ENCODE measurements around the gene SLCO3A1.

The SLCO3A1 gene

DNA sequence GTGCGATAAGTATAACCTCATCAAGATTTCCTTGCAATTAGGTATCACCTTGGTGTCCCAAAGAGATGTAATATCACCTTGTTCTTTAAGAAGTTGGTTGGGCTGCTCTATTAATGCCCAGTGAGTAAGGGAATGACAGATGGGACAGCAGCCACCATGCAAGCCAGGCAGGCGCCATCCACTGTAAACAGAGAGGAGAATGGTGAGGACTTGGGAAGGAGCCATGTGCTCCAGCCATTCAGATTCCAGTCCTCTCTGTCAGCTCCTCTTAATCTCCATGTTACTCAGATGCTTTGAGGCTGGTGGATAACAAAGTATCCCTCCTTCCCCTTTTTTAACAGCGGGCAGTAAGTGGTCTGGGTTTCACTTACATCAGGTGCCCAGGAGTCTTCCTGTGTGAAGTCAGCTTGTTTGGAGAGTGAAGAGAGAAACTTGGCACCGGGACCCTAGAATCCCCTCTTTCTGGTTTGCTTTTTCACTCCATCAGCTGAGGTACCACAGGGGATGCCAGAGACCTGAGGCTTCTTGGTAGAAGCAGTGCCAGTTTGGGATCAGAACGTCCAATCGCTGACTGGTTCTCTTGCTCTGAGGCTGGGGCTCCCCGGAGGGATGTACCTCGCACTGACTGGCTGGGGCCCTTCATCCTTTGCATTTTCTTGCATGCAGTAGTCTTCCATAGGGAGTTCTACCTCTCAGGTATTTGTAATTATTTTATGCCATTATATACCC, 29.5 kb downstream of the SLCO3A1 start:
- TF ChIP-seq, protein P1, sequence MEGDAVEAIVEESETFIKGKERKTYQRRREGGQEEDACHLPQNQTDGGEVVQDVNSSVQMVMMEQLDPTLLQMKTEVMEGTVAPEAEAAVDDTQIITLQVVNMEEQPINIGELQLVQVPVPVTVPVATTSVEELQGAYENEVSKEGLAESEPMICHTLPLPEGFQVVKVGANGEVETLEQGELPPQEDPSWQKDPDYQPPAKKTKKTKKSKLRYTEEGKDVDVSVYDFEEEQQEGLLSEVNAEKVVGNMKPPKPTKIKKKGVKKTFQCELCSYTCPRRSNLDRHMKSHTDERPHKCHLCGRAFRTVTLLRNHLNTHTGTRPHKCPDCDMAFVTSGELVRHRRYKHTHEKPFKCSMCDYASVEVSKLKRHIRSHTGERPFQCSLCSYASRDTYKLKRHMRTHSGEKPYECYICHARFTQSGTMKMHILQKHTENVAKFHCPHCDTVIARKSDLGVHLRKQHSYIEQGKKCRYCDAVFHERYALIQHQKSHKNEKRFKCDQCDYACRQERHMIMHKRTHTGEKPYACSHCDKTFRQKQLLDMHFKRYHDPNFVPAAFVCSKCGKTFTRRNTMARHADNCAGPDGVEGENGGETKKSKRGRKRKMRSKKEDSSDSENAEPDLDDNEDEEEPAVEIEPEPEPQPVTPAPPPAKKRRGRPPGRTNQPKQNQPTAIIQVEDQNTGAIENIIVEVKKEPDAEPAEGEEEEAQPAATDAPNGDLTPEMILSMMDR (IDR thresholded peaks at IDR 0.05; ENCODE audit: borderline replicate concordance, control extremely low read depth, extremely low read depth, insufficient read depth, missing control alignments) = no peak
- in situ Hi-C loops (cut with MboI; ENCODE audit: low sequenced_read_pairs, unreplicated experiment) = no loop called here
- DNase-seq (ENCODE audit: low spot score) = no peak

- no peak for DNase-seq (ENCODE audit: low spot score)
- in situ Hi-C loops (cut with MboI; ENCODE audit: low sequenced_read_pairs, unreplicated experiment) = no loop called here
- TF ChIP-seq, protein P1 (IDR thresholded peaks at IDR 0.05; ENCODE audit: borderline replicate concordance, control extremely low read depth, extremely low read depth, insufficient read depth, missing control alignments) = no peak
Measured at GRCh38 chr15:91884606-91885005, 31.1 kb downstream of the SLCO3A1 start.

DNA sequence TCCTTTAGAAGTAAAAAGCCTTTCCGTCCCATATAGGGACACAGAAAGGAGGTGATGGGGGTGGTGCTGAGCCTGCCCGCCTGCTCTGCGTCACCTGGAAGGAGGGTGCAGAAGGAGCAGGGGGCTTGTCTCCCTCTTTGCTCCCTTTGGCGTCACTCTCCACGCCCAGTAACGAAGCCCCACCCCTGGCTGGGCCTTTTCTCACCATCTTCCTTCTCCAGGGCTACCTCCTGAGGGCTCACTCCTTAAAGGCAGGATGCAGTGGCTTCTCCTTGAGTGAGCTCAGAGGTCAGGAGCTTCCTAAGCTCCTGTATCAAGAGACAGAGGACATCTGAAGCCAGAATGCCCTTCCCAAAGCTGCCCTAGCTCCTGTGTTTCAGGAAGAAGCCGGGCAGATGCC, 31.5 kb downstream of the SLCO3A1 start:
- TF ChIP-seq, protein P1 (IDR thresholded peaks at IDR 0.05; ENCODE audit: borderline replicate concordance, control extremely low read depth, extremely low read depth, insufficient read depth, missing control alignments) = no peak
- in situ Hi-C loops (cut with MboI; ENCODE audit: low sequenced_read_pairs, unreplicated experiment) = no loop called here
- no peak for DNase-seq (ENCODE audit: low spot score)

GRCh38 chr15:91885714-91886270, 32.3 kb downstream of the SLCO3A1 start:
- no peak for DNase-seq (ENCODE audit: low spot score)
- TF ChIP-seq, protein P1 (IDR thresholded peaks at IDR 0.05; ENCODE audit: borderline replicate concordance, control extremely low read depth, extremely low read depth, insufficient read depth, missing control alignments) = no peak
- in situ Hi-C loops (cut with MboI; ENCODE audit: low sequenced_read_pairs, unreplicated experiment) = no loop called here

- TF ChIP-seq, protein P1 (IDR thresholded peaks at IDR 0.05; ENCODE audit: borderline replicate concordance, control extremely low read depth, extremely low read depth, insufficient read depth, missing control alignments) = no peak
- in situ Hi-C loops (cut with MboI; ENCODE audit: low sequenced_read_pairs, unreplicated experiment) = no loop called here
- no peak for DNase-seq (ENCODE audit: low spot score)
Measured at GRCh38 chr15:91886878-91887277, 33.4 kb downstream of the SLCO3A1 start.

GRCh38 chr15:91887321-91887720, 33.8 kb downstream of the SLCO3A1 start:
- no peak for DNase-seq (ENCODE audit: low spot score)
- in situ Hi-C loops (cut with MboI; ENCODE audit: low sequenced_read_pairs, unreplicated experiment) = no loop called here

More at GRCh38 chr15:91887321-91887720, 33.8 kb downstream of the SLCO3A1 start:
- TF ChIP-seq, protein P1 (IDR thresholded peaks at IDR 0.05; ENCODE audit: borderline replicate concordance, control extremely low read depth, extremely low read depth, insufficient read depth, missing control alignments) = no peak

Measured in GM13976 (cell line).